ENCODE data around the gene FBLN1.

Gene FBLN1

GRCh38 chr22:45594123-45594941, 91.6 kb downstream of the FBLN1 start:
- peaks cover 2% of the 10 kb centered on the region for H3K9me3 Mint-ChIP-seq
- TF ChIP-seq CTCF (IDR thresholded peaks at IDR 0.05; ENCODE audit: unreplicated experiment in 3 of 3): no peak
- no peak overlapping the region for H3K27ac Mint-ChIP-seq
- H3K4me3 Mint-ChIP-seq: no peak overlapping the region
- H3K27me3 Mint-ChIP-seq (ENCODE audit: low read depth): no peaks in the 10 kb centered on the region
- no peaks in the 10 kb centered on the region for H3K4me1 Mint-ChIP-seq
- H3K36me3 Mint-ChIP-seq (ENCODE audit: low read depth): peaks cover 25% of the 10 kb centered on the region

- H3K4me3 Mint-ChIP-seq: no peak overlapping the region
- TF ChIP-seq CTCF (IDR thresholded peaks at IDR 0.05; ENCODE audit: unreplicated experiment in 3 of 3): no peak
- H3K27me3 Mint-ChIP-seq (ENCODE audit: low read depth): peaks cover 8% of the 10 kb centered on the region
- no peaks in the 10 kb centered on the region for H3K4me1 Mint-ChIP-seq
- H3K27ac Mint-ChIP-seq: no peak overlapping the region
- H3K9me3 Mint-ChIP-seq: peaks cover 2% of the 10 kb centered on the region
- peaks cover 35% of the 10 kb centered on the region for H3K36me3 Mint-ChIP-seq (ENCODE audit: low read depth)
These were observed 94.9 kb downstream of the FBLN1 start for GRCh38 chr22:45597460-45598192.

- TF ChIP-seq CTCF (IDR thresholded peaks at IDR 0.05; ENCODE audit: unreplicated experiment in 3 of 3): no peak
- Mint-ChIP-seq H3K27ac (no peak overlapping the region), H3K27me3 (ENCODE audit: low read depth) (peaks cover 8% of the 10 kb centered on the region), H3K4me1 (no peaks in the 10 kb centered on the region), H3K9me3 (peaks cover 2% of the 10 kb centered on the region), H3K4me3 (no peak overlapping the region), H3K36me3 (ENCODE audit: low read depth) (peaks cover 27% of the 10 kb centered on the region)
These were observed 96.0 kb downstream of the FBLN1 start for GRCh38 chr22:45598596-45599217.

GRCh38 chr22:45599836-45600577, 97.3 kb downstream of the FBLN1 start:
- Mint-ChIP-seq H3K27ac (no peak overlapping the region), H3K9me3 (peaks cover 2% of the 10 kb centered on the region), H3K4me3 (no peak overlapping the region), H3K27me3 (ENCODE audit: low read depth) (peaks cover 13% of the 10 kb centered on the region), H3K4me1 (no peaks in the 10 kb centered on the region), H3K36me3 (ENCODE audit: low read depth) (peaks cover 16% of the 10 kb centered on the region)
- no peak for TF ChIP-seq CTCF (IDR thresholded peaks at IDR 0.05; ENCODE audit: unreplicated experiment in 3 of 3)

- Mint-ChIP-seq H3K27ac (no peak overlapping the region), H3K4me1 (no peaks in the 10 kb centered on the region)
These were observed 98.4 kb downstream of the FBLN1 start for GRCh38 chr22:45600790-45601730.

More at GRCh38 chr22:45600790-45601730, 98.4 kb downstream of the FBLN1 start:
- Mint-ChIP-seq H3K27me3 (ENCODE audit: low read depth) (peaks cover 13% of the 10 kb centered on the region), H3K36me3 (ENCODE audit: low read depth) (peaks cover 12% of the 10 kb centered on the region), H3K9me3 (no peaks in the 10 kb centered on the region), H3K4me3 (no peak overlapping the region)
- TF ChIP-seq CTCF (IDR thresholded peaks at IDR 0.05; ENCODE audit: unreplicated experiment in 3 of 3): no peak

All from nephron (organoid).